ENCODE results near the gene CHI3L1. TPM values are rescaled to one million over a fixed set of nuclear protein-coding genes. Genes with fewer than 3 reads are reported as not detected.

CHI3L1 gene
- polyA plus RNA-seq, 1 of the 3 experiments (the other 2 are of a cell fraction), result not detected

- Histone ChIP-seq H3K4me1 (ENCODE audit: control insufficient read depth in 1 of 2, insufficient read depth in 2 of 2, low read depth in 1 of 2, low read length in 1 of 2) (peaks cover 17 to 38% of the 10 kb centered on the region in 2 experiments; a peak in 2 of 4 replicates), H3K36me3 (replicated peaks in 1 of 2; ENCODE audit: control insufficient read depth in 1 of 2, insufficient read depth in 2 of 2, low read length in 1 of 2) (no peaks in the 10 kb centered on the region), H3K4me2 (no peak overlapping the region), H3K9me3 (no peaks in the 10 kb centered on the region), H4K20me1 (ENCODE audit: insufficient read depth) (no peaks in the 10 kb centered on the region), H2AFZ (ENCODE audit: low read depth) (no peak overlapping the region), H3K79me2 (ENCODE audit: insufficient read depth) (no peaks in the 10 kb centered on the region), H3K9me2 (no peaks in the 10 kb centered on the region), H3F3A (replicated peaks; ENCODE audit: insufficient read depth) (no peaks in the 10 kb centered on the region), H3K27ac (ENCODE audit: low read depth in 2 of 2, low read length in 1 of 2) (no peak overlapping the region), H3K4me3 (ENCODE audit: low read depth in 2 of 2, low read length in 1 of 2) (no peak overlapping the region), H3K9ac (no peak overlapping the region), H3K27me3 (ENCODE audit: insufficient read depth) (no peaks in the 10 kb centered on the region)
- CTCF ChIA-PET, result interaction anchor here (1.1 to 2.9 kb wide), 5 partner anchors 31 to 140 kb away, joined by 3 to 14 read pairs (median 6); no protein-coding TSS in a partner anchor
- 94% methylated on average over 9 of the region's 14 CpGs for WGBS (ENCODE audit: low lambda C conversion rate)
- POLR2A ChIA-PET, result interaction anchor here (0.5 kb wide), 1 partner anchor 95 kb away, joined by 3 read pairs; no protein-coding TSS in a partner anchor
- DNase-seq, result no peak
- no peak for TF ChIP-seq TCF12 (IDR thresholded peaks at IDR 0.05)
- TF ChIP-seq USF1 (IDR thresholded peaks at IDR 0.05; ENCODE audit: borderline replicate concordance, low read depth), result no peak
- TF ChIP-seq FOXJ3 (CRISPR knock-in tag; IDR thresholded peaks at IDR 0.05), result no peak
- no peak for TF ChIP-seq RCOR1 (IDR thresholded peaks at IDR 0.05; ENCODE audit: low read length)
- TF ChIP-seq RFX5 (IDR thresholded peaks at IDR 0.05; ENCODE audit: low read length), result no peak
- no peak for TF ChIP-seq NRF1 (IDR thresholded peaks at IDR 0.05; ENCODE audit: low read depth, low read length)
- TF ChIP-seq EP300 (IDR thresholded peaks at IDR 0.05; ENCODE audit: borderline replicate concordance in 1 of 2, low read depth in 1 of 2, low read length in 1 of 2), result no peak
- no peak for TF ChIP-seq RAD21 (IDR thresholded peaks at IDR 0.05; ENCODE audit: low read length)
- no peak for TF ChIP-seq CTCF (IDR thresholded peaks at IDR 0.05)
Observed at GRCh38 chr1:203178821-203179666, 7.5 kb downstream of the CHI3L1 start.

- peak overlapping the region; percentile 49; the same call in 1 of the 2 replicates for H2AFZ ChIP-seq (ENCODE audit: low read depth)
- H3K4me1 ChIP-seq (ENCODE audit: control insufficient read depth in 1 of 2, insufficient read depth in 2 of 2, low read depth in 1 of 2, low read length in 1 of 2), result peaks cover 17 to 42% of the 10 kb centered on the region in 2 experiments; a peak in 2 of 4 replicates
- DNase-seq, result no peak
- no peaks in the 10 kb centered on the region for H3K9me3 ChIP-seq
- H3K27ac ChIP-seq (ENCODE audit: low read depth in 2 of 2, low read length in 1 of 2), result peak overlapping the region in 1 of 2 experiments; percentile 57; a peak in 1 of 4 replicates
- POLR2A ChIA-PET, result interaction anchor here (0.5 kb wide), 1 partner anchor 94 kb away, joined by 3 read pairs; no protein-coding TSS in a partner anchor
- H3K36me3 ChIP-seq (replicated peaks in 1 of 2; ENCODE audit: control insufficient read depth in 1 of 2, insufficient read depth in 2 of 2, low read length in 1 of 2), result no peaks in the 10 kb centered on the region
- H3K9me2 ChIP-seq, result no peaks in the 10 kb centered on the region
- H3F3A ChIP-seq (replicated peaks; ENCODE audit: insufficient read depth), result no peaks in the 10 kb centered on the region
- H3K79me2 ChIP-seq (ENCODE audit: insufficient read depth), result no peaks in the 10 kb centered on the region
- 46% methylated on average over 4 of the region's 5 CpGs for WGBS (ENCODE audit: low lambda C conversion rate)
- H3K4me3 ChIP-seq (ENCODE audit: low read depth in 2 of 2, low read length in 1 of 2), result no peak overlapping the region
- H3K4me2 ChIP-seq, result peak overlapping the region; percentile 30
- H3K27me3 ChIP-seq (ENCODE audit: insufficient read depth), result no peaks in the 10 kb centered on the region
- peak overlapping the region; percentile 38; the same call in 1 of the 2 replicates for H3K9ac ChIP-seq
- CTCF ChIA-PET, result interaction anchor here (1.1 to 2.9 kb wide), 4 partner anchors 30 to 139 kb away, joined by 3 to 14 read pairs (median 4); no protein-coding TSS in a partner anchor
- H4K20me1 ChIP-seq (ENCODE audit: insufficient read depth), result no peaks in the 10 kb centered on the region
- TF ChIP-seq EZH2phosphoT487 (IDR thresholded peaks at IDR 0.05; ENCODE audit: borderline replicate concordance, low read depth) (no peak), TCF12 (IDR thresholded peaks at IDR 0.05) (no peak), JUND (IDR thresholded peaks at IDR 0.05) (no peak), YY1 (IDR thresholded peaks at IDR 0.05; ENCODE audit: low read depth) (no peak), TEAD4 (IDR thresholded peaks at IDR 0.05; ENCODE audit: borderline replicate concordance, insufficient read depth) (no peak)
Observed at GRCh38 chr1:203178083-203178482, 8.4 kb downstream of the CHI3L1 start.

Measured in SK-N-SH (cell line).